ENCODE data around the gene SEC14L2.
"Not testable (repeated sequence)": the region's sequence is repeated elsewhere in the genome, so short reads cannot be mapped to it uniquely, and the experiment has no call there.

Gene SEC14L2

GRCh38 chr22:30400159-30400558, 3.3 kb downstream of the SEC14L2 start:
- TF ChIP-seq CTCF (conservative IDR thresholded peaks at IDR 0.05), result no peak
- no peak overlapping the region for H3K27ac ChIP-seq

GRCh38 chr22:30401024-30401423, 4.2 kb downstream of the SEC14L2 start:
- H3K27ac ChIP-seq, result not testable (repeated sequence)

- no peak for TF ChIP-seq CTCF (conservative IDR thresholded peaks at IDR 0.05)
- H3K27ac ChIP-seq, result no peak overlapping the region
Observed at GRCh38 chr22:30402028-30402765, 5.4 kb downstream of the SEC14L2 start.

- not testable (repeated sequence) for H3K27ac ChIP-seq
Observed at GRCh38 chr22:30402766-30403104, 5.9 kb downstream of the SEC14L2 start.

GRCh38 chr22:30404307-30404706, 7.5 kb downstream of the SEC14L2 start:
- no peak overlapping the region for H3K27ac ChIP-seq
- no peak for TF ChIP-seq CTCF (conservative IDR thresholded peaks at IDR 0.05)

GRCh38 chr22:30405731-30406130, 8.9 kb downstream of the SEC14L2 start:
- no peak overlapping the region for H3K27ac ChIP-seq
- no peak for TF ChIP-seq CTCF (conservative IDR thresholded peaks at IDR 0.05)

GRCh38 chr22:30406400-30406799, 9.6 kb downstream of the SEC14L2 start:
- no peak overlapping the region for H3K27ac ChIP-seq
- no peak for TF ChIP-seq CTCF (conservative IDR thresholded peaks at IDR 0.05)

- H3K27ac ChIP-seq, result no peak overlapping the region
- TF ChIP-seq CTCF (conservative IDR thresholded peaks at IDR 0.05), result no peak
Observed at GRCh38 chr22:30408388-30409102, 11.7 kb downstream of the SEC14L2 start.

Data from VCaP (cell line).